ENCODE data around the gene TRA2B. TPM values are rescaled to one million over a fixed set of nuclear protein-coding genes. Genes with fewer than 3 reads are reported as not detected.

The TRA2B gene
- total RNA-seq, 2 experiments from 2014 or later = 549 to 585 TPM

- Histone ChIP-seq H3K36me3 (ENCODE audit: insufficient read depth, low read length) (peaks cover 20% of the 10 kb centered on the region), H3K4me1 (ENCODE audit: insufficient read depth, low read length) (peaks cover 19% of the 10 kb centered on the region), H3K27ac (ENCODE audit: low read depth in 1 of 2, low read length in 2 of 2) (no peak overlapping the region), H3K4me3 (ENCODE audit: low read length) (peak overlapping the region; percentile 96), H3K9me3 (ENCODE audit: control insufficient read depth in 1 of 2, insufficient read depth in 1 of 2, low read length in 2 of 2) (no peaks in the 10 kb centered on the region), H3K27me3 (ENCODE audit: control insufficient read depth in 1 of 2, insufficient read depth in 2 of 2, low read length in 2 of 2) (no peaks in the 10 kb centered on the region)
- ATAC-seq (ENCODE audit: poor library complexity) (no peak), DNase-seq (no peak)
- Mint-ChIP-seq H3K36me3 (ENCODE audit: low read depth) (peaks cover 85% of the 10 kb centered on the region), H3K27me3 (no peaks in the 10 kb centered on the region), H3K4me3 (peak overlapping the region; percentile 97), H3K9me3 (no peaks in the 10 kb centered on the region), H3K27ac (peak overlapping the region; percentile 98), H3K4me1 (ENCODE audit: low read depth) (peaks cover 77% of the 10 kb centered on the region)
- intact Hi-C loops (cut with DNase I, micrococcal nuclease) = no loop called here
- ChIA-PET POLR2A (interaction anchor here (1.1 to 1.2 kb wide), 2 partner anchors 9 to 894 kb away, joined by 3 read pairs; no protein-coding TSS in a partner anchor), CTCF (interaction anchor here (2.5 kb wide), 1 partner anchor 9 kb away, joined by 8 read pairs; no protein-coding TSS in a partner anchor)
- TF ChIP-seq, protein P1, sequence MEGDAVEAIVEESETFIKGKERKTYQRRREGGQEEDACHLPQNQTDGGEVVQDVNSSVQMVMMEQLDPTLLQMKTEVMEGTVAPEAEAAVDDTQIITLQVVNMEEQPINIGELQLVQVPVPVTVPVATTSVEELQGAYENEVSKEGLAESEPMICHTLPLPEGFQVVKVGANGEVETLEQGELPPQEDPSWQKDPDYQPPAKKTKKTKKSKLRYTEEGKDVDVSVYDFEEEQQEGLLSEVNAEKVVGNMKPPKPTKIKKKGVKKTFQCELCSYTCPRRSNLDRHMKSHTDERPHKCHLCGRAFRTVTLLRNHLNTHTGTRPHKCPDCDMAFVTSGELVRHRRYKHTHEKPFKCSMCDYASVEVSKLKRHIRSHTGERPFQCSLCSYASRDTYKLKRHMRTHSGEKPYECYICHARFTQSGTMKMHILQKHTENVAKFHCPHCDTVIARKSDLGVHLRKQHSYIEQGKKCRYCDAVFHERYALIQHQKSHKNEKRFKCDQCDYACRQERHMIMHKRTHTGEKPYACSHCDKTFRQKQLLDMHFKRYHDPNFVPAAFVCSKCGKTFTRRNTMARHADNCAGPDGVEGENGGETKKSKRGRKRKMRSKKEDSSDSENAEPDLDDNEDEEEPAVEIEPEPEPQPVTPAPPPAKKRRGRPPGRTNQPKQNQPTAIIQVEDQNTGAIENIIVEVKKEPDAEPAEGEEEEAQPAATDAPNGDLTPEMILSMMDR (IDR thresholded peaks at IDR 0.05) = no peak
Observed at GRCh38 chr3:185934174-185934557, 3.6 kb downstream of the TRA2B start.

DNA sequence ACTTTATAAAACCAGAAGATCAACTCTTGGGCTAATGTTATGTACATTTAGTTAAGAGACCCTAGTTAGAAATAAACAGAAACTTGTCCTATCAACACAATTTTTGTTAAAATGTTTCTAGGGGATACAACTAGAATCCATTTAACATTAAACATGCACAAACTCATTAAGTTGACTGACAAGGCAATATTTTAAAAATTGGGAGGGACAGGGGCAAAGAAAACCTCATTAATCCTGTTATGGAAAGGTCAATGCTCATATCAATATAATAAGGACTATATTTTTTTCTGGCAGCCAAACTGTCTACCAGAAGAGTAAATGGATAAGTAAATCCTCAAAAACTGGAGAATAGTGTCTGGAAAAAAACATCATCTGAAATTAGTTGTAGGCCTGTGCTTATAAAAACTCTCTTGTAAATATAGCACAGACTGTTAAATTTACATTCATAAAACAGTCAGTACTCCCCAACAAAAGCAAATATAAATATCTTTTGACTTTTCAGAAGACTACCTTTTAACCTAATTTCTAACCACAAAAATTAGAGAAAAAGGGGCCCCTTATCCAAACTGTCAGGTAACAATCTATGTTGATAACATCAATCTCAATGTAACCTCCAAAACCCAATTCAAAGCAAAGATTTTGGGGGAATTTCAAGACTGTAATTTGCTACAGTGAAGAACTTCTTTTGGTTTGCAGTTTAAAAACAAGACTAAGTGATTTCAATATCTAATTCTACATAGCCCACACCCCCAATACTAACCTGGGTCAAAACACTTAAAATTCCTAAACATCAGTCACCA, 4.2 kb downstream of the TRA2B start:
- Mint-ChIP-seq H3K27me3 (no peaks in the 10 kb centered on the region), H3K4me3 (peak overlapping the region; percentile 97), H3K9me3 (no peaks in the 10 kb centered on the region), H3K36me3 (ENCODE audit: low read depth) (peaks cover 91% of the 10 kb centered on the region), H3K4me1 (ENCODE audit: low read depth) (peaks cover 83% of the 10 kb centered on the region), H3K27ac (peak overlapping the region; percentile 98)
- H3K36me3 ChIP-seq (ENCODE audit: insufficient read depth, low read length) = peaks cover 25% of the 10 kb centered on the region
- ChIA-PET CTCF (interaction anchor here (1.1 to 2.5 kb wide), 3 partner anchors 10 to 681 kb away, joined by 3 to 8 read pairs (median 4); no protein-coding TSS in a partner anchor), POLR2A (interaction anchor here (1.1 to 3.5 kb wide), 4 partner anchors 8 to 895 kb away, joined by 3 to 25 read pairs (median 4); partner anchors contain the start of gene EIF4A2)
- TF ChIP-seq, protein P1 (IDR thresholded peaks at IDR 0.05) = no peak
- H3K4me3 ChIP-seq (ENCODE audit: low read length) = peak overlapping the region; percentile 96
- H3K27me3 ChIP-seq (ENCODE audit: control insufficient read depth in 1 of 2, insufficient read depth in 2 of 2, low read length in 2 of 2) = no peaks in the 10 kb centered on the region
- ATAC-seq (ENCODE audit: poor library complexity) (no peak), DNase-seq (peak in 1 of 14 experiments; percentile 42)
- H3K4me1 ChIP-seq (ENCODE audit: insufficient read depth, low read length) = peaks cover 19% of the 10 kb centered on the region
- no peak overlapping the region for H3K27ac ChIP-seq (ENCODE audit: low read depth in 1 of 2, low read length in 2 of 2)
- intact Hi-C loops (cut with DNase I, micrococcal nuclease) = loop anchor here in 1 of 2 experiments (2.0 kb wide), 1 partner anchor 17 kb away; no protein-coding TSS in a partner anchor
- no peaks in the 10 kb centered on the region for H3K9me3 ChIP-seq (ENCODE audit: control insufficient read depth in 1 of 2, insufficient read depth in 1 of 2, low read length in 2 of 2)

DNA sequence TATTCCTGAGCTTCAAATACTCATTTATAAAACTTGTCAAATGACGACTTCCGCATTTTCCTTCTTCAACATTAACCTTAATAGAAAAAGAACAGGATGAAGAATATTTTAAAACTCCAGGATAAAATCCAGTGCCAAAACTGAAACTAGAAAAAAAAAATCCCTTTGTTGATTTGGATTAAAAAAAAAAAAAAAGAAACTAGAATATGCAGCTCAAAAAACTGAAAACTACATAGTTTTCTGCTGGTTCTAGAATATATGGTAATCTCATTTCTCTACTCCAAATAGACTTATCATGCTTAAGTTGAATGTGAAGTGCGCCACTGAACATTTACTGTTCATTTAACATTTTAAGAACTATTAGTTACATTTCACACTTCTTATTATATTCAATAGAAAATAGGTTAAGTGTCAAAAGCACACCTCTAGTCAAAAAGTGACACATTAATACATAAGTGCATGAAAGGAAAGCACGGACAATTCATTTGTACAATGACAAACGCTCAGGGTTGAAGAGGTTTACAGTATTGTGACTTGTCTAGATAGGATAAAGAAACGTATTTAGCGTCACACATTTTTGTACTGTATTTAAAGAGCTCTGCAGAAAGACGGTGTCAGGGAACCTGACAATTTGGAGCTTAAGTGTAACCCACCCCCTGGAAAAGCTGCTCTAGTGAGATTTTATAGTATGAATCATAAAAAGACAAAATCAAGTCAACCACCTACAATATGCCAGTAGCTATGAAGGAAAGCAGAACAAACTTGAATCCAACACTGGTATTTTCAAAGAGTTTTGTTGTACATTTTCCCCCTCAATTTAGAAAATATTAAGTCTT, 5.8 kb downstream of the TRA2B start:
- intact Hi-C loops (cut with DNase I, micrococcal nuclease) = loop anchor here (2.0 kb wide), 2 partner anchors 15 to 17 kb away; no protein-coding TSS in a partner anchor
- H3K27ac ChIP-seq (ENCODE audit: low read depth in 1 of 2, low read length in 2 of 2) = no peak overlapping the region
- Mint-ChIP-seq H3K4me1 (ENCODE audit: low read depth) (peaks cover 90% of the 10 kb centered on the region), H3K27ac (peak overlapping the region; percentile 56), H3K27me3 (no peaks in the 10 kb centered on the region), H3K4me3 (peak overlapping the region; percentile 97), H3K36me3 (ENCODE audit: low read depth) (peaks cover 95% of the 10 kb centered on the region), H3K9me3 (no peaks in the 10 kb centered on the region)
- POLR2A ChIA-PET = interaction anchor here (0.6 to 3.8 kb wide), 7 partner anchors 10 to 1114 kb away, joined by 3 to 25 read pairs (median 4); partner anchors contain the start of gene EIF4A2
- H3K4me3 ChIP-seq (ENCODE audit: low read length) = peak overlapping the region; percentile 96
- no peaks in the 10 kb centered on the region for H3K9me3 ChIP-seq (ENCODE audit: control insufficient read depth in 1 of 2, insufficient read depth in 1 of 2, low read length in 2 of 2)
- TF ChIP-seq, protein P1 (IDR thresholded peaks at IDR 0.05) = no peak
- peaks cover 40% of the 10 kb centered on the region for H3K36me3 ChIP-seq (ENCODE audit: insufficient read depth, low read length)
- ATAC-seq (ENCODE audit: poor library complexity) (no peak), DNase-seq (no peak)
- CTCF ChIA-PET = interaction anchor here (0.8 to 2.5 kb wide), 6 partner anchors 10 to 683 kb away, joined by 3 to 12 read pairs (median 4); no protein-coding TSS in a partner anchor
- peaks cover 23% of the 10 kb centered on the region for H3K4me1 ChIP-seq (ENCODE audit: insufficient read depth, low read length)
- H3K27me3 ChIP-seq (ENCODE audit: control insufficient read depth in 1 of 2, insufficient read depth in 2 of 2, low read length in 2 of 2) = no peaks in the 10 kb centered on the region
